Tibial artery (tissue), 4 donors: ENCODE data around the gene FOXF1.

ENCODE experiments used
- DNase-seq, 2 donors: peaks; one replicate each; pipeline ENCODE4 v3.0.0-alpha.2; 2019
- H3K27ac ChIP-seq, 2 donors: fragments of 200-600 bp; sonication (generic) in 1 of 2; 1 replicate in 1 of 2; 2 replicates in 1 of 2; pipeline ENCODE4 v1.5.1; 2018 to 2019; ENCODE audit warnings: mild to moderate bottlenecking in 1 of 2
- H3K27me3 ChIP-seq, 2 donors: fragments of 200-600 bp; sonication (generic) in 1 of 2; one replicate each; pipeline versions ENCODE4 v1.5.1 to v1.6.0; 2016 to 2019
- H3K36me3 ChIP-seq, 3 donors: fragments of 200-600 bp; sonication (generic) in 2 of 3; one replicate each; pipeline ENCODE4 v1.5.1; 2016 to 2019; ENCODE audit warnings: mild to moderate bottlenecking in 2 of 3
- H3K4me1 ChIP-seq, 4 donors: fragments of 200-600 bp; sonication (generic) in 2 of 4; 1 replicate in 3 of 4; 2 replicates in 1 of 4; pipeline ENCODE4 v1.5.1; 2016 to 2019
- H3K4me3 ChIP-seq, 2 donors: fragments of 200-600 bp; sonication (generic) in 1 of 2; 1 replicate in 1 of 2; 2 replicates in 1 of 2; pipeline ENCODE4 v1.5.1; 2018 to 2019; ENCODE audit warnings: mild to moderate bottlenecking in 2 of 2
- H3K9me3 ChIP-seq, 3 donors: fragments of 200-600 bp; sonication (generic) in 1 of 3; one replicate each; pipeline ENCODE4 v1.5.1; 2016 to 2019
- CTCF ChIP-seq, 2 experiments: fragments of 200-600 bp in 1 of 2; fragments of 450-650 bp in 1 of 2; IDR thresholded peaks; one replicate each; pipeline ENCODE4 v1.5.1; 2017 to 2019; ENCODE audit warnings: antibody characterized with exemption in 2 of 2, mild to moderate bottlenecking in 1 of 2, moderate library complexity in 1 of 2
- intact Hi-C: fragments of 100-400 bp; cut with DNase I; formaldehyde crosslinking; loops from one replicate; pipeline ENCODE4 v1.15.0; 2023; ENCODE audit warnings: low total_unique reads

The FOXF1 gene

GRCh38 chr16:86484240-86484639, 26.1 kb upstream of the FOXF1 start:
- Histone ChIP-seq H3K4me3 (no peak overlapping the region), H3K27ac (no peak overlapping the region), H3K4me1 (no peaks in the 10 kb centered on the region), H3K27me3 (peaks cover 0 to 90% of the 10 kb centered on the region in 2 donors), H3K36me3 (no peaks in the 10 kb centered on the region), H3K9me3 (peaks cover 0 to 22% (median 20%) of the 10 kb centered on the region in 3 donors)
- no peak for TF ChIP-seq CTCF (IDR thresholded peaks at IDR 0.05)
- DNase-seq = no peak
- intact Hi-C loops = no loop called here

GRCh38 chr16:86485746-86486145, 24.6 kb upstream of the FOXF1 start:
- DNase-seq = no peak
- intact Hi-C loops = no loop called here
- Histone ChIP-seq H3K27ac (no peak overlapping the region), H3K36me3 (no peaks in the 10 kb centered on the region), H3K4me1 (no peaks in the 10 kb centered on the region), H3K4me3 (no peak overlapping the region), H3K27me3 (peaks cover 0 to 90% of the 10 kb centered on the region in 2 donors), H3K9me3 (peaks cover 0 to 29% (median 20%) of the 10 kb centered on the region in 3 donors)
- TF ChIP-seq CTCF (IDR thresholded peaks at IDR 0.05) = no peak

GRCh38 chr16:86490859-86491639, 19.3 kb upstream of the FOXF1 start:
- Histone ChIP-seq H3K9me3 (peaks cover 0 to 13% (median 0%) of the 10 kb centered on the region in 3 donors), H3K4me3 (no peak overlapping the region), H3K27ac (no peak overlapping the region), H3K4me1 (peaks cover 0 to 6% (median 0%) of the 10 kb centered on the region in 4 donors), H3K27me3 (peaks cover 0 to 99% of the 10 kb centered on the region in 2 donors), H3K36me3 (no peaks in the 10 kb centered on the region)
- no peak for TF ChIP-seq CTCF (IDR thresholded peaks at IDR 0.05)
- intact Hi-C loops = no loop called here
- DNase-seq = no peak

- DNase-seq = no peak
- intact Hi-C loops = no loop called here
- H3K36me3 ChIP-seq = no peaks in the 10 kb centered on the region
- H3K27me3 ChIP-seq = peaks cover 0 to 99% of the 10 kb centered on the region in 2 donors
- H3K4me3 ChIP-seq = no peak overlapping the region
- peaks cover 0 to 13% (median 0%) of the 10 kb centered on the region in 3 donors for H3K9me3 ChIP-seq
- H3K27ac ChIP-seq = no peak overlapping the region
- peaks cover 0 to 10% (median 3%) of the 10 kb centered on the region in 4 donors for H3K4me1 ChIP-seq
- TF ChIP-seq CTCF (IDR thresholded peaks at IDR 0.05) = no peak
Measured at GRCh38 chr16:86491640-86492023, 18.7 kb upstream of the FOXF1 start.

- Histone ChIP-seq H3K27me3 (peaks cover 5 to 100% of the 10 kb centered on the region in 2 donors), H3K4me3 (no peak overlapping the region)
Measured at GRCh38 chr16:86492267-86492960, 17.9 kb upstream of the FOXF1 start.

More at GRCh38 chr16:86492267-86492960, 17.9 kb upstream of the FOXF1 start:
- intact Hi-C loops = no loop called here
- Histone ChIP-seq H3K36me3 (no peaks in the 10 kb centered on the region), H3K4me1 (peaks cover 0 to 17% (median 8%) of the 10 kb centered on the region in 4 donors), H3K9me3 (peaks cover 0 to 13% (median 0%) of the 10 kb centered on the region in 3 donors), H3K27ac (no peak overlapping the region)
- DNase-seq = no peak
- TF ChIP-seq CTCF (IDR thresholded peaks at IDR 0.05) = no peak
